NK-92 treated with Interleukin-12 subunit alpha and Interleukin-12 subunit beta, amount 100 ng/mL, for 24 hours (cell line): ENCODE measurements around the gene CTCF.

Source experiments
- DNase-seq: peaks from one replicate; lab custom pipeline; 2025; lab: John Stamatoyannopoulos, UW

Gene CTCF

GRCh38 chr16:67549936-67550335 is 12.4 kb upstream of the CTCF start:
- no peak for DNase-seq

- no peak for DNase-seq
These were observed 11.2 kb upstream of the CTCF start for GRCh38 chr16:67551091-67551490.

GRCh38 chr16:67551972-67552371 is 10.4 kb upstream of the CTCF start:
- DNase-seq = no peak

- DNase-seq = no peak
These were observed 9.8 kb upstream of the CTCF start for GRCh38 chr16:67552476-67552875.

GRCh38 chr16:67555795-67556212 is 6.5 kb upstream of the CTCF start:
- DNase-seq = no peak

- no peak for DNase-seq
These were observed 3.5 kb upstream of the CTCF start for GRCh38 chr16:67558859-67559258.

- no peak for DNase-seq
These were observed 1.4 kb upstream of the CTCF start for GRCh38 chr16:67560827-67561342.

GRCh38 chr16:67561501-67561823 is 864 bp upstream of the CTCF start:
- DNase-seq = no peak

GRCh38 chr16:67561824-67562525 is 351 bp upstream of the CTCF start:
- peak; percentile 98 for DNase-seq

GRCh38 chr16:67562918-67563707 is 787 bp downstream of the CTCF start:
- peak; percentile 59 for DNase-seq

GRCh38 chr16:67563708-67564468 is 1.6 kb downstream of the CTCF start:
- DNase-seq = peak; percentile 29

GRCh38 chr16:67565470-67566100 is 3.3 kb downstream of the CTCF start:
- DNase-seq = no peak

GRCh38 chr16:67571464-67571863 is 9.1 kb downstream of the CTCF start:
- DNase-seq = no peak

GRCh38 chr16:67571981-67572431 is 9.7 kb downstream of the CTCF start:
- no peak for DNase-seq

GRCh38 chr16:67579686-67580085 is 17.4 kb downstream of the CTCF start:
- DNase-seq = no peak

- no peak for DNase-seq
These were observed 17.9 kb downstream of the CTCF start for GRCh38 chr16:67580202-67580601.

- no peak for DNase-seq
These were observed 31.0 kb downstream of the CTCF start for GRCh38 chr16:67593288-67593687.

- no peak for DNase-seq
These were observed 31.4 kb downstream of the CTCF start for GRCh38 chr16:67593701-67594100.

GRCh38 chr16:67594256-67594915 is 32.1 kb downstream of the CTCF start:
- DNase-seq = no peak

GRCh38 chr16:67594956-67595355 is 32.6 kb downstream of the CTCF start:
- no peak for DNase-seq

- no peak for DNase-seq
These were observed 36.2 kb downstream of the CTCF start for GRCh38 chr16:67598527-67598926.

- no peak for DNase-seq
These were observed 43.3 kb downstream of the CTCF start for GRCh38 chr16:67605641-67606040.
